Liver (tissue), 9 donors: ENCODE results near the gene PKD2L1. TPM values are rescaled to one million over a fixed set of nuclear protein-coding genes. Genes with fewer than 3 reads are reported as not detected.
A peak's percentile ranks its signal among the peaks of the same experiment; 100 is the strongest.

Source experiments
- DNase-seq: peaks from one replicate; pipeline ENCODE4 v3.0.0-alpha.2; 2017; ENCODE audit warnings: low spot score
- H3K27ac ChIP-seq, 2 donors: one replicate each; pipeline ENCODE4 v1.7.0; 2013; ENCODE audit warnings: inconsistent platforms in 2 of 2, low read length in 2 of 2, control low read depth in 1 of 2, low read depth in 1 of 2, mild to moderate bottlenecking in 1 of 2
- H3K27me3 ChIP-seq, 4 donors: one replicate each; pipeline versions ENCODE4 v1.6.1 to v1.7.0; 2013; ENCODE audit warnings: low read length in 3 of 4, inconsistent platforms in 1 of 4, mild to moderate bottlenecking in 1 of 4, moderate library complexity in 1 of 4; ENCODE audit not compliant: control insufficient read depth in 4 of 4, insufficient read depth in 4 of 4
- H3K36me3 ChIP-seq, 4 donors: one replicate each; pipeline versions ENCODE4 v1.6.1 to v1.7.0; 2013; ENCODE audit warnings: low read length in 3 of 4, mild to moderate bottlenecking in 3 of 4, low read depth in 1 of 4, moderate library complexity in 1 of 4; ENCODE audit not compliant: control insufficient read depth in 4 of 4, insufficient read depth in 3 of 4
- H3K4me1 ChIP-seq, 4 donors: one replicate each; pipeline versions ENCODE4 v1.6.1 to v1.7.0; 2013; ENCODE audit warnings: low read length in 3 of 4, mild to moderate bottlenecking in 3 of 4, moderate library complexity in 1 of 4; ENCODE audit not compliant: control insufficient read depth in 4 of 4, insufficient read depth in 4 of 4
- H3K4me3 ChIP-seq, 3 donors: one replicate each; pipeline versions ENCODE4 v1.6.1 to v1.7.0; 2013; ENCODE audit warnings: low read length in 3 of 3, control low read depth in 1 of 3, low read depth in 1 of 3, mild to moderate bottlenecking in 1 of 3
- H3K9ac ChIP-seq, 2 donors: one replicate each; pipeline ENCODE4 v1.7.0; 2013; ENCODE audit warnings: low read length in 2 of 2, mild to moderate bottlenecking in 2 of 2, moderate library complexity in 2 of 2, control low read depth in 1 of 2, low read depth in 1 of 2
- H3K9me3 ChIP-seq, 4 donors: one replicate each; pipeline versions ENCODE4 v1.6.1 to v1.7.0; 2013; ENCODE audit warnings: low read length in 3 of 4; ENCODE audit not compliant: control insufficient read depth in 4 of 4
- ATF3 ChIP-seq: IDR thresholded peaks from 2 replicates; pipeline ENCODE4 v1.6.1; 2016; ENCODE audit warnings: antibody characterized with exemption
- HNF4A ChIP-seq, 2 donors: conservative IDR thresholded peaks; 2 replicates each; pipeline ENCODE4 v1.6.1; 2016; ENCODE audit warnings: antibody characterized with exemption in 2 of 2, mild to moderate bottlenecking in 2 of 2
- HNF4G ChIP-seq: IDR thresholded peaks from 2 replicates; pipeline ENCODE4 v1.6.1; 2016; ENCODE audit warnings: antibody characterized with exemption
- RXRA ChIP-seq, 2 donors: IDR thresholded peaks; 2 replicates each; pipeline ENCODE4 v1.6.1; 2017 to 2018; ENCODE audit warnings: antibody characterized with exemption in 2 of 2, mild to moderate bottlenecking in 1 of 2
- SP1 ChIP-seq: IDR thresholded peaks from 2 replicates; pipeline ENCODE4 v1.6.1; 2018; ENCODE audit warnings: antibody characterized with exemption, mild to moderate bottlenecking
- WGBS: extraction: QIAGEN DNeasy Blood & Tissue Kit; methylation state at CpG from one replicate; pipeline ENCODE4 v1.1.7; 2013; 5-methylcytosine and 5-hydroxymethylcytosine counted together
- polyA plus RNA-seq, 2 donors: library from polyadenylated mRNA; stranded (reverse) in 1 of 2; unstranded in 1 of 2; fragments of 200-250 nt in 1 of 2; fragments of >200 nt in 1 of 2; fragmentation: Nextera tagmentation in 1 of 2; extraction: Ambion mirVana in 1 of 2; gene quantifications; one replicate each; pipeline versions ENCODE4 v1.2.1 to v1.2.3, GENCODE V29; 2013 to 2015
- total RNA-seq, 2 donors: library from RNA; depleted of rRNA; stranded (reverse); fragments of >200 nt; gene quantifications; one replicate each; pipeline ENCODE4 v1.2.3, GENCODE V29; 2014
- TF ChIP-seq, protein P1 (sequence below): fragments of 150-350 bp; IDR thresholded peaks from 2 replicates; pipeline ENCODE4 v1.5.1; 2017; ENCODE audit warnings: improper control_type of control experiment, low read depth, low read length; ENCODE audit not compliant: missing input control
- TF ChIP-seq, protein P2 (sequence below): IDR thresholded peaks from 2 replicates; pipeline ENCODE4 v1.6.1; 2016; ENCODE audit warnings: antibody characterized with exemption
- TF ChIP-seq, protein P3 (sequence below): IDR thresholded peaks from 2 replicates; pipeline ENCODE4 v1.6.1; 2016; ENCODE audit warnings: antibody characterized with exemption, mild to moderate bottlenecking
- TF ChIP-seq, protein P4 (sequence below): IDR thresholded peaks from 2 replicates; pipeline ENCODE4 v1.6.1; 2016; ENCODE audit warnings: antibody characterized with exemption
- donor health status: healthy.
- donor health status: healthy.
- donor health status: healthy.
- donor health status: healthy.
- donor health status: healthy.

PKD2L1 gene
- total and polyA plus RNA-seq, 4 donors: 0.06 to 0.15 (median 0.11) TPM

DNA sequence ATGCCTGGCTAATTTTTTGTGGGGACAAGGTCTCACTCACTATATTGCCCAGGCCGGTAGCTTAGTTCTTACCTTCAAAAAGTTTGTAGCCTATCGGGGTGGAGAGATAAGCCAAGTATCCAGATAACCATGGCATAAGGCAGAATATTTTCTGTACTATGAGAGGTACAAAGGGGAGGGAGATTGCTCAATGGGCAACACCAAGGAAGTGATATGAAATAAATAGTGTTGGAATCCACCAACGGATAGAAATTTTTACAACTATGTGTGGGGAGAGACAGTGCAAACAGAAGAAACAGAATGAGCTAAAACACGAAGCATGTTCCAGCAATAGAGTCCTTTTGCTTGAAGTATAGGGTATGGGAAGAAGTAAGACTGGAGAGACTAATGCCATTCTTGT, 25.1 kb upstream of the PKD2L1 start:
- DNase-seq: no peak
- no peaks in the 10 kb centered on the region for H3K27me3 ChIP-seq
- H3K9ac ChIP-seq: no peak overlapping the region
- H3K9me3 ChIP-seq: no peaks in the 10 kb centered on the region
- peaks cover 15 to 59% (median 36%) of the 10 kb centered on the region in 4 donors for H3K4me1 ChIP-seq
- no peak overlapping the region for H3K27ac ChIP-seq
- H3K36me3 ChIP-seq: peaks cover 3 to 41% (median 38%) of the 10 kb centered on the region in 4 donors
- no peak overlapping the region for H3K4me3 ChIP-seq
- TF ChIP-seq HNF4G (no peak), SP1 (no peak)
- TF ChIP-seq, protein P1, sequence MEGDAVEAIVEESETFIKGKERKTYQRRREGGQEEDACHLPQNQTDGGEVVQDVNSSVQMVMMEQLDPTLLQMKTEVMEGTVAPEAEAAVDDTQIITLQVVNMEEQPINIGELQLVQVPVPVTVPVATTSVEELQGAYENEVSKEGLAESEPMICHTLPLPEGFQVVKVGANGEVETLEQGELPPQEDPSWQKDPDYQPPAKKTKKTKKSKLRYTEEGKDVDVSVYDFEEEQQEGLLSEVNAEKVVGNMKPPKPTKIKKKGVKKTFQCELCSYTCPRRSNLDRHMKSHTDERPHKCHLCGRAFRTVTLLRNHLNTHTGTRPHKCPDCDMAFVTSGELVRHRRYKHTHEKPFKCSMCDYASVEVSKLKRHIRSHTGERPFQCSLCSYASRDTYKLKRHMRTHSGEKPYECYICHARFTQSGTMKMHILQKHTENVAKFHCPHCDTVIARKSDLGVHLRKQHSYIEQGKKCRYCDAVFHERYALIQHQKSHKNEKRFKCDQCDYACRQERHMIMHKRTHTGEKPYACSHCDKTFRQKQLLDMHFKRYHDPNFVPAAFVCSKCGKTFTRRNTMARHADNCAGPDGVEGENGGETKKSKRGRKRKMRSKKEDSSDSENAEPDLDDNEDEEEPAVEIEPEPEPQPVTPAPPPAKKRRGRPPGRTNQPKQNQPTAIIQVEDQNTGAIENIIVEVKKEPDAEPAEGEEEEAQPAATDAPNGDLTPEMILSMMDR: no peak
- TF ChIP-seq, protein P2, sequence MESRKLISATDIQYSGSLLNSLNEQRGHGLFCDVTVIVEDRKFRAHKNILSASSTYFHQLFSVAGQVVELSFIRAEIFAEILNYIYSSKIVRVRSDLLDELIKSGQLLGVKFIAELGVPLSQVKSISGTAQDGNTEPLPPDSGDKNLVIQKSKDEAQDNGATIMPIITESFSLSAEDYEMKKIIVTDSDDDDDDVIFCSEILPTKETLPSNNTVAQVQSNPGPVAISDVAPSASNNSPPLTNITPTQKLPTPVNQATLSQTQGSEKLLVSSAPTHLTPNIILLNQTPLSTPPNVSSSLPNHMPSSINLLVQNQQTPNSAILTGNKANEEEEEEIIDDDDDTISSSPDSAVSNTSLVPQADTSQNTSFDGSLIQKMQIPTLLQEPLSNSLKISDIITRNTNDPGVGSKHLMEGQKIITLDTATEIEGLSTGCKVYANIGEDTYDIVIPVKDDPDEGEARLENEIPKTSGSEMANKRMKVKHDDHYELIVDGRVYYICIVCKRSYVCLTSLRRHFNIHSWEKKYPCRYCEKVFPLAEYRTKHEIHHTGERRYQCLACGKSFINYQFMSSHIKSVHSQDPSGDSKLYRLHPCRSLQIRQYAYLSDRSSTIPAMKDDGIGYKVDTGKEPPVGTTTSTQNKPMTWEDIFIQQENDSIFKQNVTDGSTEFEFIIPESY: no peak
- WGBS: 75% methylated on average over 4 of the region's 4 CpGs

DNA sequence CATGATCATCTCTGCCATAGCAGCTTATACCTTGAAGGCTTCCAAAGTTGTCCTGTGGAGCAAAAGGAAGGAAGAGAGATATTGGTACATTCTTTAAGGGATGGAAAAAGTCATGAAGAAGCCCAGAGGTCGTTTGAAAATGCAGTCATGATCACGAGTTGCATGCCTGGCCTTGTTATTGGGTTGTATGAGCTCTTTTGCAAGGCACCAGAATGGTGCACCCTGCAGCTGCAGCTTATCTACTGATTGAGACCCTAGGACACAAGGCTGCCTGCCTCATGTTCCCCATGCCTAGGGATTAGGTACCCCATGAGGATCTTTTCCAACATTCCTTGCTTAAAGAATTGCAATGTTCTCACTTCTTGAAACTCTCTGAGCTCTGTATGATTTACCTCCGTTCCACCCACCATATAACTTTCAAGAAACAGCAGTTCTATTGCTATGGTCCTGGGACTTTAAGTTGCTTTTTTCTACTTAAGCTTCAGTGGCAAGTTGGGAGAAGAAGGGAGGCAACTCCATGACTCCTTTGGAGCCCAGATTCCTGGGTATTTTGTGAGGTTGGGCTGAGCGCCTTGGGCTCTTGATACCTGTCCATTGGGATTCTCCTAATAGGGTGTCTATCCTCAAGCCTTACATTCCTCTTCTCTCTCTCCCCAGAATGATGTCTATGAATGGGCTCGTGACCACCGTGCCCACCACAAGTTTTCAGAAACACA, 23.9 kb upstream of the PKD2L1 start:
- WGBS: 88% methylated on average over 6 of the region's 6 CpGs
- no peak overlapping the region for H3K9ac ChIP-seq
- DNase-seq: peak; percentile 29
- no peaks in the 10 kb centered on the region for H3K9me3 ChIP-seq
- H3K27me3 ChIP-seq: no peaks in the 10 kb centered on the region
- no peak overlapping the region for H3K27ac ChIP-seq
- peaks cover 16 to 59% (median 36%) of the 10 kb centered on the region in 4 donors for H3K4me1 ChIP-seq
- TF ChIP-seq ATF3: no peak
- TF ChIP-seq, protein P1: no peak
- TF ChIP-seq, protein P3, sequence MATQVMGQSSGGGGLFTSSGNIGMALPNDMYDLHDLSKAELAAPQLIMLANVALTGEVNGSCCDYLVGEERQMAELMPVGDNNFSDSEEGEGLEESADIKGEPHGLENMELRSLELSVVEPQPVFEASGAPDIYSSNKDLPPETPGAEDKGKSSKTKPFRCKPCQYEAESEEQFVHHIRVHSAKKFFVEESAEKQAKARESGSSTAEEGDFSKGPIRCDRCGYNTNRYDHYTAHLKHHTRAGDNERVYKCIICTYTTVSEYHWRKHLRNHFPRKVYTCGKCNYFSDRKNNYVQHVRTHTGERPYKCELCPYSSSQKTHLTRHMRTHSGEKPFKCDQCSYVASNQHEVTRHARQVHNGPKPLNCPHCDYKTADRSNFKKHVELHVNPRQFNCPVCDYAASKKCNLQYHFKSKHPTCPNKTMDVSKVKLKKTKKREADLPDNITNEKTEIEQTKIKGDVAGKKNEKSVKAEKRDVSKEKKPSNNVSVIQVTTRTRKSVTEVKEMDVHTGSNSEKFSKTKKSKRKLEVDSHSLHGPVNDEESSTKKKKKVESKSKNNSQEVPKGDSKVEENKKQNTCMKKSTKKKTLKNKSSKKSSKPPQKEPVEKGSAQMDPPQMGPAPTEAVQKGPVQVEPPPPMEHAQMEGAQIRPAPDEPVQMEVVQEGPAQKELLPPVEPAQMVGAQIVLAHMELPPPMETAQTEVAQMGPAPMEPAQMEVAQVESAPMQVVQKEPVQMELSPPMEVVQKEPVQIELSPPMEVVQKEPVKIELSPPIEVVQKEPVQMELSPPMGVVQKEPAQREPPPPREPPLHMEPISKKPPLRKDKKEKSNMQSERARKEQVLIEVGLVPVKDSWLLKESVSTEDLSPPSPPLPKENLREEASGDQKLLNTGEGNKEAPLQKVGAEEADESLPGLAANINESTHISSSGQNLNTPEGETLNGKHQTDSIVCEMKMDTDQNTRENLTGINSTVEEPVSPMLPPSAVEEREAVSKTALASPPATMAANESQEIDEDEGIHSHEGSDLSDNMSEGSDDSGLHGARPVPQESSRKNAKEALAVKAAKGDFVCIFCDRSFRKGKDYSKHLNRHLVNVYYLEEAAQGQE: no peak
- TF ChIP-seq, protein P2: no peak
- no peak for TF ChIP-seq HNF4A (conservative IDR thresholded peaks at IDR 0.05)
- TF ChIP-seq, protein P4, sequence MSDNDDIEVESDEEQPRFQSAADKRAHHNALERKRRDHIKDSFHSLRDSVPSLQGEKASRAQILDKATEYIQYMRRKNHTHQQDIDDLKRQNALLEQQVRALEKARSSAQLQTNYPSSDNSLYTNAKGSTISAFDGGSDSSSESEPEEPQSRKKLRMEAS: no peak
- no peak for TF ChIP-seq RXRA (IDR thresholded peaks at IDR 0.05)
- no peak overlapping the region for H3K4me3 ChIP-seq
- H3K36me3 ChIP-seq: peaks cover 3 to 41% (median 38%) of the 10 kb centered on the region in 4 donors
